Measurements from ENCODE around the gene SMARCAD1.

Gene SMARCAD1

DNA sequence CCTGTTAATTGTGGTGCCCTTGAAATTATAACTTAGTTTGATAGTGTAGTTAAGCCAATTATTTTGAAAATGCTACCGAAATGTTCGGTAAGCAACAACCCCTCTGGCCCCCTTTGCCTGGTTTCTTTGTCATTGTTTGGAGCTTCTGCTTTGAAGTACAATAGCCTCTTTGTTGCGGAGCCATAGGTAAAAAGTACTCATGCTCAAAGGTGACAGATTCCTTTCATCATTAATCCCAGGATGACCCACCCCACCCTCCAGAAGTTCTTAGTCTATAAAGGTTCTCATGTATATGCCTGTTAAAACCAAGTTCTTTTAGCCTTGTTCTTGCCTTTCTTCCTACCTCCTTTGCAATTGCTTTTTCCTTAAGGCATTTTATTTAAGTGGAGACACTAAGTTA lies 42.4 kb upstream of the SMARCAD1 start:
- DNase-seq (ENCODE audit: low spot score) (no peak), ATAC-seq (ENCODE audit: low read depth) (no peak)
- Histone ChIP-seq H3K27me3 (ENCODE audit: insufficient read depth, poor library complexity, severe bottlenecking) (no peaks in the 10 kb centered on the region), H3K36me3 (ENCODE audit: low read depth) (no peaks in the 10 kb centered on the region), H3K4me3 (ENCODE audit: severe bottlenecking) (no peak overlapping the region), H3K4me1 (ENCODE audit: insufficient read depth, poor library complexity, severe bottlenecking) (no peaks in the 10 kb centered on the region), H3K27ac (ENCODE audit: poor library complexity, severe bottlenecking) (no peak overlapping the region), H3K9me3 (ENCODE audit: severe bottlenecking) (no peaks in the 10 kb centered on the region)
- no peak for TF ChIP-seq CTCF (IDR thresholded peaks at IDR 0.05; ENCODE audit: poor library complexity, severe bottlenecking)

- Histone ChIP-seq H3K4me3 (ENCODE audit: severe bottlenecking) (no peak overlapping the region), H3K27me3 (ENCODE audit: insufficient read depth, poor library complexity, severe bottlenecking) (no peaks in the 10 kb centered on the region), H3K27ac (ENCODE audit: poor library complexity, severe bottlenecking) (no peak overlapping the region), H3K4me1 (ENCODE audit: insufficient read depth, poor library complexity, severe bottlenecking) (no peaks in the 10 kb centered on the region), H3K9me3 (ENCODE audit: severe bottlenecking) (no peaks in the 10 kb centered on the region), H3K36me3 (ENCODE audit: low read depth) (no peaks in the 10 kb centered on the region)
- no peak for TF ChIP-seq CTCF (IDR thresholded peaks at IDR 0.05; ENCODE audit: poor library complexity, severe bottlenecking)
- ATAC-seq (ENCODE audit: low read depth) (no peak), DNase-seq (ENCODE audit: low spot score) (no peak)
These were observed 39.3 kb upstream of the SMARCAD1 start for GRCh38 chr4:94168321-94168720.

- Histone ChIP-seq H3K9me3 (ENCODE audit: severe bottlenecking) (no peaks in the 10 kb centered on the region), H3K27me3 (ENCODE audit: insufficient read depth, poor library complexity, severe bottlenecking) (no peaks in the 10 kb centered on the region), H3K36me3 (ENCODE audit: low read depth) (no peaks in the 10 kb centered on the region), H3K27ac (ENCODE audit: poor library complexity, severe bottlenecking) (no peak overlapping the region), H3K4me1 (ENCODE audit: insufficient read depth, poor library complexity, severe bottlenecking) (no peaks in the 10 kb centered on the region), H3K4me3 (ENCODE audit: severe bottlenecking) (no peak overlapping the region)
- ATAC-seq (ENCODE audit: low read depth): no peak
- TF ChIP-seq CTCF (IDR thresholded peaks at IDR 0.05; ENCODE audit: poor library complexity, severe bottlenecking): no peak
- DNase-seq (ENCODE audit: low spot score): no peak
These were observed 37.8 kb upstream of the SMARCAD1 start for GRCh38 chr4:94169803-94170372.

- no peak overlapping the region for H3K4me3 ChIP-seq (ENCODE audit: severe bottlenecking)
- DNase-seq (ENCODE audit: low spot score) (no peak), ATAC-seq (ENCODE audit: low read depth) (no peak)
- H3K4me1 ChIP-seq (ENCODE audit: insufficient read depth, poor library complexity, severe bottlenecking): no peaks in the 10 kb centered on the region
- peak; percentile 41 for TF ChIP-seq CTCF (IDR thresholded peaks at IDR 0.05; ENCODE audit: poor library complexity, severe bottlenecking)
- no peaks in the 10 kb centered on the region for H3K36me3 ChIP-seq (ENCODE audit: low read depth)
- no peak overlapping the region for H3K27ac ChIP-seq (ENCODE audit: poor library complexity, severe bottlenecking)
- H3K9me3 ChIP-seq (ENCODE audit: severe bottlenecking): no peaks in the 10 kb centered on the region
- no peaks in the 10 kb centered on the region for H3K27me3 ChIP-seq (ENCODE audit: insufficient read depth, poor library complexity, severe bottlenecking)
These were observed 36.0 kb upstream of the SMARCAD1 start for GRCh38 chr4:94171616-94172015.

- no peak for TF ChIP-seq CTCF (IDR thresholded peaks at IDR 0.05; ENCODE audit: poor library complexity, severe bottlenecking)
- Histone ChIP-seq H3K27me3 (ENCODE audit: insufficient read depth, poor library complexity, severe bottlenecking) (no peaks in the 10 kb centered on the region), H3K36me3 (ENCODE audit: low read depth) (no peaks in the 10 kb centered on the region), H3K4me3 (ENCODE audit: severe bottlenecking) (no peak overlapping the region), H3K27ac (ENCODE audit: poor library complexity, severe bottlenecking) (no peak overlapping the region), H3K9me3 (ENCODE audit: severe bottlenecking) (no peaks in the 10 kb centered on the region), H3K4me1 (ENCODE audit: insufficient read depth, poor library complexity, severe bottlenecking) (peaks cover 3% of the 10 kb centered on the region)
- DNase-seq (ENCODE audit: low spot score) (no peak), ATAC-seq (ENCODE audit: low read depth) (no peak)
These were observed 32.0 kb upstream of the SMARCAD1 start for GRCh38 chr4:94175553-94176261.
